ENCODE data around the gene CDC42BPB.

Gene CDC42BPB

GRCh38 chr14:102928412-102929240, 128.7 kb downstream of the CDC42BPB start (continued):
- TF ChIP-seq KLF8 (tag by site-specific recombination; IDR thresholded peaks at IDR 0.05) (peak; percentile 72), RBAK (tag by site-specific recombination; IDR thresholded peaks at IDR 0.05) (no peak), KLF1 (tag by site-specific recombination; IDR thresholded peaks at IDR 0.05) (peak; percentile 62; the same call in 1 of the 2 replicates), ZNF366 (tag by site-specific recombination; conservative IDR thresholded peaks at IDR 0.05) (no peak), ZNF837 (tag by site-specific recombination; IDR thresholded peaks at IDR 0.05) (no peak), ZNF501 (tag by site-specific recombination; IDR thresholded peaks at IDR 0.05) (no peak), PRDM6 (tag by site-specific recombination; IDR thresholded peaks at IDR 0.05) (no peak), ZNF302 (tag by site-specific recombination; IDR thresholded peaks at IDR 0.05; ENCODE audit: low read depth) (no peak), ZNF768 (tag by site-specific recombination; IDR thresholded peaks at IDR 0.05) (no peak), ZNF521 (tag by site-specific recombination; IDR thresholded peaks at IDR 0.05) (no peak), BCL6B (tag by site-specific recombination; IDR thresholded peaks at IDR 0.05) (no peak)

- H3K4me1 ChIP-seq (ENCODE audit: control insufficient read depth, insufficient read depth, low read length), result no peaks in the 10 kb centered on the region
- CTCF ChIA-PET, result no interaction called here
- H3K36me3 ChIP-seq (ENCODE audit: control insufficient read depth in 2 of 2, insufficient read depth in 1 of 2, low read length in 2 of 2), result peaks cover 0 to 4% of the 10 kb centered on the region in 2 experiments; a peak in 1 of 3 replicates
- H3K4me3 ChIP-seq (ENCODE audit: low read depth, low read length), result no peak overlapping the region
- POLR2A ChIA-PET, result no interaction called here
- H3K9me3 ChIP-seq (ENCODE audit: control insufficient read depth, insufficient read depth, low read depth, low read length), result no peaks in the 10 kb centered on the region
- TF ChIP-seq ZNF830 (tag by site-specific recombination; IDR thresholded peaks at IDR 0.05; ENCODE audit: low read depth) (no peak), PRDM10 (tag by site-specific recombination; IDR thresholded peaks at IDR 0.05) (0 out of 2 replicates have a peak, but pooled peaks have one; percentile 14)
- H3K27ac ChIP-seq (ENCODE audit: extremely low read depth, low read depth, low read length), result no peak overlapping the region
These were observed 129.4 kb downstream of the CDC42BPB start for GRCh38 chr14:102927878-102928411.

GRCh38 chr14:102927346-102927877, 129.9 kb downstream of the CDC42BPB start:
- Histone ChIP-seq H3K4me3 (ENCODE audit: low read depth, low read length) (no peak overlapping the region), H3K4me1 (ENCODE audit: control insufficient read depth, insufficient read depth, low read length) (no peaks in the 10 kb centered on the region), H3K27ac (ENCODE audit: extremely low read depth, low read depth, low read length) (no peak overlapping the region), H3K9me3 (ENCODE audit: control insufficient read depth, insufficient read depth, low read depth, low read length) (no peaks in the 10 kb centered on the region), H3K36me3 (ENCODE audit: control insufficient read depth in 2 of 2, insufficient read depth in 1 of 2, low read length in 2 of 2) (peaks cover 0 to 3% of the 10 kb centered on the region in 2 experiments; a peak in 1 of 3 replicates)
- CTCF ChIA-PET, result no interaction called here
- POLR2A ChIA-PET, result interaction anchor here (0.5 kb wide), 1 partner anchor 849 kb away, joined by 3 read pairs; no protein-coding TSS in a partner anchor
- 0 out of 2 replicates have a peak, but pooled peaks have one; percentile 13 for TF ChIP-seq GLIS2 (tag by site-specific recombination; IDR thresholded peaks at IDR 0.05)
- no peak for TF ChIP-seq HOXC10 (CRISPR knock-in tag; IDR thresholded peaks at IDR 0.05)
- TF ChIP-seq ZSCAN23 (tag by site-specific recombination; IDR thresholded peaks at IDR 0.05), result no peak
